WTC11 (cell line): ENCODE data around the gene RBM24. TPM values are rescaled to one million over a fixed set of nuclear protein-coding genes. Genes with fewer than 3 reads are reported as not detected.

Experiments
- ATAC-seq: fragments of 200-7000 bp; cut with Tn5 transposase; 2 replicates; pipeline ENCODE4 v1.10.0; 2021; ENCODE audit warnings: mild to moderate bottlenecking, moderate library complexity
- CTCF ChIA-PET: fragments of 300-600 bp; sonication (Branson Sonifier 250); formaldehyde crosslinking; loops from one replicate; lab custom pipeline; 2021; ENCODE audit warnings: antibody characterized with exemption; lab: Charles Lee
- POLR2A ChIA-PET: fragments of 350-600 bp; sonication (Branson Sonifier 250); formaldehyde crosslinking; loops from one replicate; lab custom pipeline; 2021; ENCODE audit warnings: antibody characterized with exemption; lab: Charles Lee
- DNase-seq: peaks from one replicate; pipeline ENCODE4 v3.0.0; 2021; ENCODE audit warnings: low spot score
- H3K27ac Mint-ChIP-seq: 2 replicates; pipeline ENCODE4 v1.8.0; 2021; ENCODE audit warnings: mixed read lengths
- H3K27me3 Mint-ChIP-seq: 2 replicates; pipeline ENCODE4 v1.8.0; 2021; ENCODE audit warnings: low read depth, mild to moderate bottlenecking, moderate library complexity, mixed read lengths
- H3K36me3 Mint-ChIP-seq: 2 replicates; pipeline ENCODE4 v1.8.0; 2021; ENCODE audit warnings: mixed read lengths
- H3K4me1 Mint-ChIP-seq: 2 replicates; pipeline ENCODE4 v1.8.0; 2022; ENCODE audit warnings: mixed read lengths
- H3K4me3 Mint-ChIP-seq: 2 replicates; pipeline ENCODE4 v1.8.0; 2021; ENCODE audit warnings: mild to moderate bottlenecking, moderate library complexity, mixed read lengths
- H3K9me3 Mint-ChIP-seq: 2 replicates; pipeline ENCODE4 v1.8.0; 2021; ENCODE audit warnings: mixed read lengths
- ELF4 ChIP-seq: sonication (generic); formaldehyde crosslinking; IDR thresholded peaks from 2 replicates; pipeline ENCODE4 v1.8.1; 2022; ENCODE audit warnings: low read depth, mild to moderate bottlenecking, moderate library complexity, missing genetic modification reagents
- FOXK1 ChIP-seq: sonication (generic); formaldehyde crosslinking; IDR thresholded peaks from 2 replicates; pipeline ENCODE4 v1.8.0; 2022; ENCODE audit warnings: mild to moderate bottlenecking, moderate library complexity, missing genetic modification reagents
- GRHL2 ChIP-seq: fragments of 250-450 bp; sonication (Bioruptor Pico); IDR thresholded peaks from 2 replicates; pipeline ENCODE4 v1.8.0; 2022; ENCODE audit warnings: mild to moderate bottlenecking, moderate library complexity; ENCODE audit not compliant: insufficient replicate concordance, severe bottlenecking
- JAZF1 ChIP-seq: fragments of 250-450 bp; sonication (Bioruptor Pico); IDR thresholded peaks from 2 replicates; pipeline ENCODE4 v1.9.0; 2021; ENCODE audit warnings: moderate library complexity, mild to moderate bottlenecking, inconsistent platforms
- MXD4 ChIP-seq: fragments of 250-450 bp; sonication (Bioruptor Pico); IDR thresholded peaks from 2 replicates; pipeline ENCODE4 v1.8.0; 2021; ENCODE audit warnings: mild to moderate bottlenecking, moderate library complexity, borderline replicate concordance
- SOX15 ChIP-seq: fragments of 250-450 bp; sonication (Bioruptor Pico); IDR thresholded peaks from 2 replicates; pipeline ENCODE4 v1.9.0; 2021; ENCODE audit warnings: mild to moderate bottlenecking
- SP1 ChIP-seq: sonication (generic); formaldehyde crosslinking; conservative IDR thresholded peaks from 2 replicates; pipeline ENCODE4 v1.8.1; 2022; ENCODE audit warnings: missing genetic modification reagents
- TEAD4 ChIP-seq: sonication (generic); formaldehyde crosslinking; IDR thresholded peaks from 2 replicates; pipeline ENCODE4 v1.8.0; 2022; ENCODE audit warnings: mild to moderate bottlenecking, missing genetic modification reagents
- TP53 ChIP-seq: sonication (generic); formaldehyde crosslinking; IDR thresholded peaks from 2 replicates; pipeline ENCODE4 v1.8.1; 2023; ENCODE audit warnings: mild to moderate bottlenecking, missing genetic modification reagents
- ZNF121 ChIP-seq: sonication (generic); formaldehyde crosslinking; IDR thresholded peaks from 2 replicates; pipeline ENCODE4 v1.8.0; 2023; ENCODE audit warnings: missing genetic modification reagents
- ZNF416 ChIP-seq: fragments of 250-450 bp; sonication (Bioruptor Pico); IDR thresholded peaks from 2 replicates; pipeline ENCODE4 v1.9.0; 2021; ENCODE audit warnings: mild to moderate bottlenecking, inconsistent platforms
- total RNA-seq: library from RNA; stranded (reverse); gene quantifications from 3 replicates; pipeline ENCODE4 v1.2.3, GENCODE V29; 2021
- TF ChIP-seq, protein P1 (sequence below): fragments of 200-600 bp; IDR thresholded peaks from 2 replicates; pipeline ENCODE4 v1.8.0; 2022; ENCODE audit warnings: antibody characterized with exemption
- TF ChIP-seq, protein P2 (sequence below): fragments of 250-450 bp; sonication (Bioruptor Pico); IDR thresholded peaks from 2 replicates; pipeline ENCODE4 v1.9.0; 2021; ENCODE audit warnings: moderate library complexity, mild to moderate bottlenecking, inconsistent platforms, borderline replicate concordance
- TF ChIP-seq, protein P3 (sequence below): sonication (generic); formaldehyde crosslinking; IDR thresholded peaks from 2 replicates; pipeline ENCODE4 v1.8.1; 2023; ENCODE audit warnings: mild to moderate bottlenecking, missing genetic modification reagents
- TF ChIP-seq, protein P4 (sequence below): sonication (generic); formaldehyde crosslinking; IDR thresholded peaks from 2 replicates; pipeline ENCODE4 v1.8.0; 2022; ENCODE audit warnings: mild to moderate bottlenecking, missing genetic modification reagents
- TF ChIP-seq, protein P5 (sequence below): sonication (generic); formaldehyde crosslinking; IDR thresholded peaks from 2 replicates; pipeline ENCODE4 v1.8.0; 2022; ENCODE audit warnings: mild to moderate bottlenecking, missing genetic modification reagents
- TF ChIP-seq, protein P6 (sequence below): sonication (generic); formaldehyde crosslinking; IDR thresholded peaks from 2 replicates; pipeline ENCODE4 v1.8.1; 2023; ENCODE audit warnings: mild to moderate bottlenecking, moderate library complexity, missing genetic modification reagents
- TF ChIP-seq, protein P7 (sequence below): sonication (generic); formaldehyde crosslinking; IDR thresholded peaks from 2 replicates; pipeline ENCODE4 v1.8.1; 2022; ENCODE audit warnings: low read depth, mild to moderate bottlenecking, moderate library complexity, missing genetic modification reagents, borderline replicate concordance

The RBM24 gene
- total RNA-seq, 1 experiment from 2014 or later = 0.63 TPM

DNA sequence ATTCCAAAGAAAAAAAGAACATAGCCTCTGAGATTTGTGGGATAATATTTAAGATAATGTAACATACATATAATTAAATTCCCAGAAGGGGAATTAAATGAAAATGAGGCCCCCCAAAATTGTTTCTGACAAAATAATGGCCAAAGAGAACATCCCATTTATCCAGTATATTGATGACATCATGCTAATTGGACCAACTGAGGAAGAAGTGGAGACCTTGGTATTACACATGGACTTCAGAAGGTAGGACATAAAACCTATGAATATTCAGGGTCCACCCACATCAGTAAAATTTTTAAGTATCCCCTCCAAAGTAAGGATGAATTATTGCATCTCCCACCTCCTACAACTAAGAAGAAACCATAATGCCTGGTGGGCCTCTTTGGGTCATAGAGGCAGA is 15.6 kb upstream of the RBM24 start (continued):
- TF ChIP-seq, protein P1, sequence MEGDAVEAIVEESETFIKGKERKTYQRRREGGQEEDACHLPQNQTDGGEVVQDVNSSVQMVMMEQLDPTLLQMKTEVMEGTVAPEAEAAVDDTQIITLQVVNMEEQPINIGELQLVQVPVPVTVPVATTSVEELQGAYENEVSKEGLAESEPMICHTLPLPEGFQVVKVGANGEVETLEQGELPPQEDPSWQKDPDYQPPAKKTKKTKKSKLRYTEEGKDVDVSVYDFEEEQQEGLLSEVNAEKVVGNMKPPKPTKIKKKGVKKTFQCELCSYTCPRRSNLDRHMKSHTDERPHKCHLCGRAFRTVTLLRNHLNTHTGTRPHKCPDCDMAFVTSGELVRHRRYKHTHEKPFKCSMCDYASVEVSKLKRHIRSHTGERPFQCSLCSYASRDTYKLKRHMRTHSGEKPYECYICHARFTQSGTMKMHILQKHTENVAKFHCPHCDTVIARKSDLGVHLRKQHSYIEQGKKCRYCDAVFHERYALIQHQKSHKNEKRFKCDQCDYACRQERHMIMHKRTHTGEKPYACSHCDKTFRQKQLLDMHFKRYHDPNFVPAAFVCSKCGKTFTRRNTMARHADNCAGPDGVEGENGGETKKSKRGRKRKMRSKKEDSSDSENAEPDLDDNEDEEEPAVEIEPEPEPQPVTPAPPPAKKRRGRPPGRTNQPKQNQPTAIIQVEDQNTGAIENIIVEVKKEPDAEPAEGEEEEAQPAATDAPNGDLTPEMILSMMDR = no peak
- TF ChIP-seq, protein P2, sequence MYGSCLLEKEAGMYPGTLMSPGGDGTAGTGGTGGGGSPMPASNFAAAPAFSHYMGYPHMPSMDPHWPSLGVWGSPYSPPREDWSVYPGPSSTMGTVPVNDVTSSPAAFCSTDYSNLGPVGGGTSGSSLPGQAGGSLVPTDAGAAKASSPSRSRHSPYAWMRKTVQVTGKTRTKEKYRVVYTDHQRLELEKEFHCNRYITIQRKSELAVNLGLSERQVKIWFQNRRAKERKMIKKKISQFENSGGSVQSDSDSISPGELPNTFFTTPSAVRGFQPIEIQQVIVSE = no peak
- TF ChIP-seq GRHL2 (CRISPR knock-in tag) = no peak

DNA sequence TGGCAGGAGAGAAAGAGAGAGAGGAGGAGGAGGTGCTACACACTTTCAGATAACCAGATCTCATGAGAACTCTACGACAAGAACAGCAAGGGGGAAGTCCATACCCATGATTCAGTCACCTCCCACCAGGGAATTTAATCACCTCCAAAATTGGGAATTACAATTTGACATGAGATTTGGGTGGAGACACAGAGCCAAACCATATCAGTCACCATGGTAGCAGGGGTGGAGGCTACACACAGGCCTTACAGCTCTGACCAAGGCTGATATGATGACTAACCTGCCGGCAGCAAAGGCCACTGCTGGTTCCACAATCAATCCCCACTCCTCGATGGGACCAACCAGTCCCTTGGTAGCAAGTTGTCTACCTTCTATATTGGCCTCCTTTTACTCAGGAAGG is 13.6 kb upstream of the RBM24 start:
- H3K36me3 Mint-ChIP-seq = no peaks in the 10 kb centered on the region
- no peak overlapping the region for H3K27ac Mint-ChIP-seq
- H3K9me3 Mint-ChIP-seq = peaks cover 5% of the 10 kb centered on the region; the same call in 1 of the 2 replicates
- no peak for ATAC-seq
- POLR2A ChIA-PET = no interaction called here
- H3K4me3 Mint-ChIP-seq = no peak overlapping the region
- TF ChIP-seq JAZF1 (CRISPR knock-in tag) = no peak
- no peak for TF ChIP-seq MXD4 (CRISPR knock-in tag)
- TF ChIP-seq TEAD4 (CRISPR knock-in tag) = no peak
- TF ChIP-seq, protein P3, sequence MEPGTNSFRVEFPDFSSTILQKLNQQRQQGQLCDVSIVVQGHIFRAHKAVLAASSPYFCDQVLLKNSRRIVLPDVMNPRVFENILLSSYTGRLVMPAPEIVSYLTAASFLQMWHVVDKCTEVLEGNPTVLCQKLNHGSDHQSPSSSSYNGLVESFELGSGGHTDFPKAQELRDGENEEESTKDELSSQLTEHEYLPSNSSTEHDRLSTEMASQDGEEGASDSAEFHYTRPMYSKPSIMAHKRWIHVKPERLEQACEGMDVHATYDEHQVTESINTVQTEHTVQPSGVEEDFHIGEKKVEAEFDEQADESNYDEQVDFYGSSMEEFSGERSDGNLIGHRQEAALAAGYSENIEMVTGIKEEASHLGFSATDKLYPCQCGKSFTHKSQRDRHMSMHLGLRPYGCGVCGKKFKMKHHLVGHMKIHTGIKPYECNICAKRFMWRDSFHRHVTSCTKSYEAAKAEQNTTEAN (CRISPR knock-in tag) = no peak
- TF ChIP-seq, protein P4, sequence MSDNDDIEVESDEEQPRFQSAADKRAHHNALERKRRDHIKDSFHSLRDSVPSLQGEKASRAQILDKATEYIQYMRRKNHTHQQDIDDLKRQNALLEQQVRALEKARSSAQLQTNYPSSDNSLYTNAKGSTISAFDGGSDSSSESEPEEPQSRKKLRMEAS (CRISPR knock-in tag) = no peak
- no peak for TF ChIP-seq SOX15 (CRISPR knock-in tag)
- no peak for TF ChIP-seq SP1 (CRISPR knock-in tag)
- TF ChIP-seq ELF4 (CRISPR knock-in tag) = no peak
- TF ChIP-seq FOXK1 (CRISPR knock-in tag) = no peak
- TF ChIP-seq, protein P5, sequence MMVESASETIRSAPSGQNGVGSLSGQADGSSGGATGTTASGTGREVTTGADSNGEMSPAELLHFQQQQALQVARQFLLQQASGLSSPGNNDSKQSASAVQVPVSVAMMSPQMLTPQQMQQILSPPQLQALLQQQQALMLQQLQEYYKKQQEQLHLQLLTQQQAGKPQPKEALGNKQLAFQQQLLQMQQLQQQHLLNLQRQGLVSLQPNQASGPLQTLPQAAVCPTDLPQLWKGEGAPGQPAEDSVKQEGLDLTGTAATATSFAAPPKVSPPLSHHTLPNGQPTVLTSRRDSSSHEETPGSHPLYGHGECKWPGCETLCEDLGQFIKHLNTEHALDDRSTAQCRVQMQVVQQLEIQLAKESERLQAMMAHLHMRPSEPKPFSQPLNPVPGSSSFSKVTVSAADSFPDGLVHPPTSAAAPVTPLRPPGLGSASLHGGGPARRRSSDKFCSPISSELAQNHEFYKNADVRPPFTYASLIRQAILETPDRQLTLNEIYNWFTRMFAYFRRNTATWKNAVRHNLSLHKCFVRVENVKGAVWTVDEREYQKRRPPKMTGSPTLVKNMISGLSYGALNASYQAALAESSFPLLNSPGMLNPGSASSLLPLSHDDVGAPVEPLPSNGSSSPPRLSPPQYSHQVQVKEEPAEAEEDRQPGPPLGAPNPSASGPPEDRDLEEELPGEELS (CRISPR knock-in tag) = no peak
- no peak for TF ChIP-seq ZNF121 (CRISPR knock-in tag)
- TF ChIP-seq, protein P6, sequence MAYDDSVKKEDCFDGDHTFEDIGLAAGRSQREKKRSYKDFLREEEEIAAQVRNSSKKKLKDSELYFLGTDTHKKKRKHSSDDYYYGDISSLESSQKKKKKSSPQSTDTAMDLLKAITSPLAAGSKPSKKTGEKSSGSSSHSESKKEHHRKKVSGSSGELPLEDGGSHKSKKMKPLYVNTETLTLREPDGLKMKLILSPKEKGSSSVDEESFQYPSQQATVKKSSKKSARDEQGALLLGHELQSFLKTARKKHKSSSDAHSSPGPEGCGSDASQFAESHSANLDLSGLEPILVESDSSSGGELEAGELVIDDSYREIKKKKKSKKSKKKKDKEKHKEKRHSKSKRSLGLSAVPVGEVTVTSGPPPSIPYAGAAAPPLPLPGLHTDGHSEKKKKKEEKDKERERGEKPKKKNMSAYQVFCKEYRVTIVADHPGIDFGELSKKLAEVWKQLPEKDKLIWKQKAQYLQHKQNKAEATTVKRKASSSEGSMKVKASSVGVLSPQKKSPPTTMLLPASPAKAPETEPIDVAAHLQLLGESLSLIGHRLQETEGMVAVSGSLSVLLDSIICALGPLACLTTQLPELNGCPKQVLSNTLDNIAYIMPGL (CRISPR knock-in tag) = no peak
- no peak for TF ChIP-seq TP53 (CRISPR knock-in tag)
- TF ChIP-seq, protein P7, sequence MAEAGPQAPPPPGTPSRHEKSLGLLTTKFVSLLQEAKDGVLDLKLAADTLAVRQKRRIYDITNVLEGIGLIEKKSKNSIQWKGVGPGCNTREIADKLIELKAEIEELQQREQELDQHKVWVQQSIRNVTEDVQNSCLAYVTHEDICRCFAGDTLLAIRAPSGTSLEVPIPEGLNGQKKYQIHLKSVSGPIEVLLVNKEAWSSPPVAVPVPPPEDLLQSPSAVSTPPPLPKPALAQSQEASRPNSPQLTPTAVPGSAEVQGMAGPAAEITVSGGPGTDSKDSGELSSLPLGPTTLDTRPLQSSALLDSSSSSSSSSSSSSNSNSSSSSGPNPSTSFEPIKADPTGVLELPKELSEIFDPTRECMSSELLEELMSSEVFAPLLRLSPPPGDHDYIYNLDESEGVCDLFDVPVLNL (CRISPR knock-in tag) = no peak
- TF ChIP-seq ZNF416 = no peak
- TF ChIP-seq, all 79 proteins: peak for 0
- Mint-ChIP-seq H3K4me1 (no peaks in the 10 kb centered on the region), H3K27me3 (no peaks in the 10 kb centered on the region; the same call in 1 of the 2 replicates)
- no peak for DNase-seq
- CTCF ChIA-PET = interaction anchor here (1.0 kb wide), 1 partner anchor 317 kb away, joined by 3 read pairs; no protein-coding TSS in a partner anchor
